HepG2 (cell line): ENCODE data around the gene MALRD1. TPM values are rescaled to one million over a fixed set of nuclear protein-coding genes. Genes with fewer than 3 reads are reported as not detected.
A peak's percentile ranks its signal among the peaks of the same experiment; 100 is the strongest.

Source experiments
- ARNT2 ChIP-seq: sonication (generic); formaldehyde crosslinking; IDR thresholded peaks from 2 replicates; pipeline ENCODE4 v1.8.0; 2022; ENCODE audit warnings: mild to moderate bottlenecking, low read depth, missing genetic modification reagents, moderate library complexity
- CEBPG ChIP-seq: IDR thresholded peaks from 2 replicates; pipeline ENCODE4 v1.6.1; 2016
- FOXA3 ChIP-seq: IDR thresholded peaks from 2 replicates; pipeline ENCODE4 v1.6.1; 2016; ENCODE audit warnings: missing genetic modification reagents, missing compliant biosample characterization
- GZF1 ChIP-seq: sonication (generic); formaldehyde crosslinking; IDR thresholded peaks from 2 replicates; pipeline ENCODE4 v1.5.1; 2020; ENCODE audit warnings: mild to moderate bottlenecking, missing genetic modification reagents
- HDAC2 ChIP-seq: sonication (generic); formaldehyde crosslinking; IDR thresholded peaks from 2 replicates; pipeline ENCODE4 v1.4.0; 2020; ENCODE audit warnings: missing genetic modification reagents
- HMG20A ChIP-seq: IDR thresholded peaks from 2 replicates; pipeline ENCODE4 v1.6.1; 2016; ENCODE audit warnings: borderline replicate concordance
- KDM5A ChIP-seq: fragments of 200-600 bp; sonication (generic); IDR thresholded peaks from 2 replicates; pipeline ENCODE4 v1.7.0; 2018; ENCODE audit warnings: antibody characterized with exemption, mild to moderate bottlenecking, low read length, borderline replicate concordance
- NR3C1 ChIP-seq: sonication (generic); formaldehyde crosslinking; IDR thresholded peaks from 2 replicates; pipeline ENCODE4 v1.4.0; 2020; ENCODE audit warnings: missing genetic modification reagents
- RERE ChIP-seq: IDR thresholded peaks from 2 replicates; pipeline ENCODE4 v1.6.1; 2016; ENCODE audit warnings: low read depth, missing genetic modification reagents, missing compliant biosample characterization
- SAFB2 ChIP-seq: sonication (generic); formaldehyde crosslinking; IDR thresholded peaks from 2 replicates; pipeline ENCODE4 v1.5.1; 2020; ENCODE audit warnings: missing genetic modification reagents, low read depth, mild to moderate bottlenecking, borderline replicate concordance
- SOX6 ChIP-seq, 2 experiments: fragments of 450-650 bp in 1 of 2; sonication (generic) in 1 of 2; formaldehyde crosslinking in 1 of 2; IDR thresholded peaks; 2 replicates each; pipeline versions ENCODE4 v1.4.0 to v1.6.1; 2017 to 2020; ENCODE audit warnings: antibody characterized with exemption in 1 of 2, mild to moderate bottlenecking in 1 of 2, missing genetic modification reagents in 1 of 2
- TEAD3 ChIP-seq: optimal IDR thresholded peaks from 2 replicates; pipeline ENCODE3; 2016; ENCODE audit warnings: borderline replicate concordance
- THYN1 ChIP-seq: sonication (generic); formaldehyde crosslinking; IDR thresholded peaks from 2 replicates; pipeline ENCODE4 v1.8.1; 2023; ENCODE audit warnings: low read depth, mild to moderate bottlenecking, moderate library complexity, missing genetic modification reagents, borderline replicate concordance
- USF2 ChIP-seq, 2 experiments: sonication (generic) in 1 of 2; formaldehyde crosslinking in 1 of 2; IDR thresholded peaks; 2 replicates each; pipeline versions ENCODE4 v1.5.1 to v1.6.1; 2011 to 2020; ENCODE audit warnings: borderline replicate concordance in 1 of 2, low read depth in 1 of 2, low read length in 1 of 2, mild to moderate bottlenecking in 1 of 2, missing genetic modification reagents in 1 of 2, moderate library complexity in 1 of 2
- ZBED4 ChIP-seq: sonication (generic); formaldehyde crosslinking; IDR thresholded peaks from 2 replicates; pipeline ENCODE4 v1.4.0; 2020; ENCODE audit warnings: missing genetic modification reagents, borderline replicate concordance
- ZNF335 ChIP-seq: sonication (generic); formaldehyde crosslinking; IDR thresholded peaks from 2 replicates; pipeline ENCODE4 v1.4.0; 2020; ENCODE audit warnings: missing genetic modification reagents
- ZSCAN29 ChIP-seq: sonication (generic); formaldehyde crosslinking; conservative IDR thresholded peaks from 2 replicates; pipeline ENCODE4 v1.4.0; 2020; ENCODE audit warnings: mild to moderate bottlenecking, missing genetic modification reagents
- polyA plus RNA-seq, 8 experiments: library from polyadenylated mRNA; depleted of rRNA in 3 of 8; stranded (reverse) in 7 of 8; unstranded in 1 of 8; fragments of >200 nt; fragmentation: Illumina TruSeq in 4 of 8; extraction: Trizol in 4 of 8; gene quantifications; 2 replicates each; pipeline versions ENCODE4 v1.2.1 to v1.2.3, GENCODE V29; 2011 to 2016; ENCODE audit warnings: low read depth in 4 of 8, missing spikeins in 1 of 8, mixed read lengths in 1 of 8; ENCODE audit not compliant: insufficient read depth in 1 of 8
- total RNA-seq, 5 experiments: library from RNA; depleted of rRNA; stranded (reverse); fragments of >200 nt; fragmentation: Illumina TruSeq; extraction: Trizol; gene quantifications; 2 replicates each; pipeline ENCODE4 v1.2.3, GENCODE V29; 2016; ENCODE audit warnings: low read depth in 1 of 5

The MALRD1 gene
- total and polyA plus RNA-seq, 2 of the 13 experiments (the other 11 are each of a cell fraction or from before 2014, with no cell fraction given), result 5.7 to 15.4 TPM

GRCh38 chr10:19782430-19783089, 734.0 kb downstream of the MALRD1 start (continued):
- TF ChIP-seq ZBED4 (CRISPR knock-in tag), result no peak
- no peak for TF ChIP-seq THYN1 (CRISPR knock-in tag)
- TF ChIP-seq ZSCAN29, result 0 out of 2 replicates have a peak, but pooled peaks have one; percentile 34
- TF ChIP-seq TEAD3 (CRISPR knock-in tag), result peak; percentile 88
- no peak for TF ChIP-seq SOX6 (IDR thresholded peaks at IDR 0.05)
- TF ChIP-seq SOX6 (CRISPR knock-in tag; IDR thresholded peaks at IDR 0.05), result peak; percentile 81
- TF ChIP-seq NR3C1, result no peak
- peak; percentile 41; the same call in 1 of the 2 replicates for TF ChIP-seq HMG20A (CRISPR knock-in tag)
- no peak for TF ChIP-seq USF2 (IDR thresholded peaks at IDR 0.05; ENCODE audit: low read depth, low read length)
- TF ChIP-seq USF2 (CRISPR knock-in tag; IDR thresholded peaks at IDR 0.05; ENCODE audit: borderline replicate concordance), result no peak
- peak; percentile 49; the same call in 1 of the 2 replicates for TF ChIP-seq HDAC2
- TF ChIP-seq CEBPG, result 0 out of 2 replicates have a peak, but pooled peaks have one; percentile 23
- TF ChIP-seq GZF1 (CRISPR knock-in tag), result no peak
- TF ChIP-seq FOXA3 (CRISPR knock-in tag), result peak; percentile 56; the same call in 1 of the 2 replicates
- TF ChIP-seq ZNF335, result no peak
- TF ChIP-seq SAFB2 (CRISPR knock-in tag), result no peak
- no peak for TF ChIP-seq ARNT2 (CRISPR knock-in tag)
- TF ChIP-seq KDM5A, result no peak
- no peak for TF ChIP-seq RERE (CRISPR knock-in tag)
